ENCODE measurements around the gene FAM162B.
"Not testable (repeated sequence)": the region's sequence is repeated elsewhere in the genome, so short reads cannot be mapped to it uniquely, and the experiment has no call there.

The FAM162B gene

DNA sequence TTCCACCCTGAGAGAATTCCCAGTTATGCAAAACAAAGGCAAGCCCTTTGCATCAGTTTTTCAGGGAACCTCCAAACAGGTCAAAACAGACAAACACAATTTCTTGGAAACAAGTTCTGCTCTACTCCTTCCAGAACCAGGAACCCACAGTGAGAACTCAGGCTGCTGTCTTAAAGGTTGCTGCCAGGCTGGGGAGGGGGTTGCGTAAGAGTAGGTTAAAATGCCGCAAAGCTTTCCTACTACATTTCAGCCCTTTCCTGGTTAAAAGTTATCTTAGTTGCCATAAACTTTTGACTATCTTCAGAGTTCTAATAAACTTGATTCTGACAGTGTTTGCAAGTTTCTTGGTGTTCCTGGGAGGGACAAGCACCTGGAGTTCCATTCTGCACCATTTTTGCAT, 50.8 kb downstream of the FAM162B start:
- DNase-seq, result no peak

DNA sequence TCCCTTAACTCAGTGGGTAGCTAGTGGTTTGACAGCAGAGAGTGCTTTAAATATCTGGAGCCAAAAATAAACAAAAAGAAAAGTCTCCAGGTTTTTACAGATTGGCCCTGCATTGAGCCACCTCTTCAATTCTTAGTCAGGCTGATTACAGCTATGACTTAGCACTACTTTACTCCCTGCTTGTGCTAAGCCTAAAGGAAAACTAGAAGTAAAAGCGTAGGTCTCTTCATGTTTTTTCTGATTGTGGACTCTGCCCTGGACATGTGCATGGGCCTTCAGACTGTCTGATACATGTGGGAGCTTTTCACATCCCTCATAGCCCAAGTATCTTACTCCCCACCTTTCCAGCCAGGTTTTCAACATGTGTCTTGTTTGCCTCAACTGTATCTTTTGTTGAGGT, 51.2 kb downstream of the FAM162B start:
- DNase-seq, result no peak

DNA sequence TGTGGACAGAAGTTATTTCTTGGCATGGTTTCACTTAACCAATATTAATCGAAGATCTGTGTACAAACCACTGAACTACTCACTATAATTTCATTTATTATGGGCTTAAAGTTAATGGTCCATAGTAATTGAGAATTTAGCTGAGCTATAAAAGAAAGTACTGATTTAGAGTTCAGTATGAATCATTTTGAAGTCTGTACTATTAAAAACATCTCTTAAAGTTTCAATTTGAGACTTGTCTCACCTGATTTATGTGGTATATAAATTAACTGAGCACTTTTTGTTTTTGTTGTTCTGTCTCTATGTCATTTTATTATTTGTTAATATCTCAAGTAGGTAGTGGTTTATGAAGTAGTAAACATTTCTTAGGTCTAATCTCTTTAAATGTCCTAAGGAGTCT, 59.6 kb downstream of the FAM162B start:
- no peak for DNase-seq

DNA sequence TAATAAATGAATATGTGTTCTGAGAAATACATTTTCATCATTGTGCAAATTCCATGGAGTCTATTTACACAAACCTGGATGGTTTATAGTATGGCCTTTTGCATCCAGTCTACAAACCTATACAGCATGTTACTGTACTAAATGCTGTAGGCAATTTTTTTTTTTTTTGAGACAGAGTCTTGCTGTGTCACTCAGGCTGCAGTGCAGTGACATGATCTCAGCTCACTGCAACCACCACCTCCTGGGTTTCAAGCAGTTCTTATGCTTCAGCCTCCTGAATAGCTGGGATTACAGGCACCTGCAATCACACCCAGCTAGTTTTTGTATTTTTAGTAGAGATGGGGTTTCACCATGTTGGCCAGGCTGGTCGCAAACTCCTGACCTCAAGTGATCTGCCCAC, 61.6 kb downstream of the FAM162B start:
- not testable (repeated sequence) for DNase-seq

Measured in NK-92 treated with Interleukin-12 subunit alpha and Interleukin-12 subunit beta, amount 100 ng/mL, for 24 hours (cell line).